Measurements from ENCODE around the gene MCM7. TPM values are rescaled to one million over a fixed set of nuclear protein-coding genes. Genes with fewer than 3 reads are reported as not detected.

The MCM7 gene
- total RNA-seq, 2 donors from 2014 or later, result 8.3 to 13.0 TPM

GRCh38 chr7:100119072-100119969 is 18.1 kb upstream of the MCM7 start, which contains the start of the genes CNPY4 and TAF6:
CNPY4 (plus strand) TSS chr7:100119634; CDS start chr7:100119745, 111 bp downstream.
TAF6 (minus strand) TSS chr7:100119358; CDS start chr7:100114209, 5,149 bp downstream.
- TF ChIP-seq CTCF (IDR thresholded peaks at IDR 0.05), result no peak
- H3K27me3 ChIP-seq, result no peaks in the 10 kb centered on the region
- no peaks in the 10 kb centered on the region for H3K36me3 ChIP-seq
- no peaks in the 10 kb centered on the region for H3K9me3 ChIP-seq
- H3K4me3 ChIP-seq, result peak within 1 kb of the TSS; percentile 75
- peak; percentile 95 for DNase-seq (ENCODE audit: low spot score)
- peak within 1 kb of the TSS; percentile 88 for H3K27ac ChIP-seq
- H3K4me1 ChIP-seq, result peaks cover 0 to 19% of the 10 kb centered on the region in 2 donors

- peak overlapping the region; percentile 75 for H3K4me3 ChIP-seq
- H3K27ac ChIP-seq, result peak overlapping the region; percentile 88
- no peaks in the 10 kb centered on the region for H3K36me3 ChIP-seq
- no peak for DNase-seq (ENCODE audit: low spot score)
- peaks cover 0 to 19% of the 10 kb centered on the region in 2 donors for H3K4me1 ChIP-seq
- H3K27me3 ChIP-seq, result no peaks in the 10 kb centered on the region
- TF ChIP-seq CTCF (IDR thresholded peaks at IDR 0.05), result no peak
- H3K9me3 ChIP-seq, result no peaks in the 10 kb centered on the region
These were observed 17.3 kb upstream of the MCM7 start for GRCh38 chr7:100118388-100119071.

GRCh38 chr7:100115026-100115425 is 13.8 kb upstream of the MCM7 start:
- H3K4me3 ChIP-seq, result no peak overlapping the region
- TF ChIP-seq CTCF (IDR thresholded peaks at IDR 0.05), result no peak
- H3K27me3 ChIP-seq, result no peaks in the 10 kb centered on the region
- DNase-seq (ENCODE audit: low spot score), result no peak
- peaks cover 0 to 11% of the 10 kb centered on the region in 2 donors for H3K4me1 ChIP-seq
- H3K27ac ChIP-seq, result no peak overlapping the region
- no peaks in the 10 kb centered on the region for H3K9me3 ChIP-seq
- peaks cover 27% of the 10 kb centered on the region for H3K36me3 ChIP-seq

GRCh38 chr7:100111914-100112313 is 10.7 kb upstream of the MCM7 start:
- peaks cover 45% of the 10 kb centered on the region for H3K36me3 ChIP-seq
- no peak overlapping the region for H3K27ac ChIP-seq
- no peaks in the 10 kb centered on the region for H3K4me1 ChIP-seq
- no peak for DNase-seq (ENCODE audit: low spot score)
- no peak for TF ChIP-seq CTCF (IDR thresholded peaks at IDR 0.05)
- H3K4me3 ChIP-seq, result no peak overlapping the region
- no peaks in the 10 kb centered on the region for H3K27me3 ChIP-seq
- H3K9me3 ChIP-seq, result no peaks in the 10 kb centered on the region

- Histone ChIP-seq H3K4me1 (no peaks in the 10 kb centered on the region), H3K27ac (no peak overlapping the region), H3K4me3 (no peak overlapping the region), H3K9me3 (no peaks in the 10 kb centered on the region), H3K27me3 (no peaks in the 10 kb centered on the region), H3K36me3 (peaks cover 51% of the 10 kb centered on the region)
- no peak for TF ChIP-seq CTCF (IDR thresholded peaks at IDR 0.05)
- DNase-seq (ENCODE audit: low spot score), result no peak
These were observed 10.0 kb upstream of the MCM7 start for GRCh38 chr7:100111156-100111555.

Measured in right atrium auricular region (tissue), 2 donors.